HepG2 (cell line): ENCODE results near the gene TCF23. TPM values are rescaled to one million over a fixed set of nuclear protein-coding genes. Genes with fewer than 3 reads are reported as not detected.

ENCODE experiments used
- ARNTL ChIP-seq: sonication (generic); formaldehyde crosslinking; IDR thresholded peaks from 2 replicates; pipeline ENCODE4 v1.4.0; 2020; ENCODE audit warnings: mild to moderate bottlenecking, missing genetic modification reagents
- BATF2 ChIP-seq: sonication (generic); formaldehyde crosslinking; IDR thresholded peaks from 2 replicates; pipeline ENCODE4 v1.8.0; 2022; ENCODE audit warnings: mild to moderate bottlenecking, missing genetic modification reagents, moderate library complexity
- E2F2 ChIP-seq: sonication (generic); formaldehyde crosslinking; IDR thresholded peaks from 2 replicates; pipeline ENCODE4 v1.4.0; 2020; ENCODE audit warnings: missing genetic modification reagents, borderline replicate concordance
- GFI1 ChIP-seq: sonication (generic); formaldehyde crosslinking; IDR thresholded peaks from 2 replicates; pipeline ENCODE4 v1.5.0; 2020; ENCODE audit warnings: missing genetic modification reagents, mild to moderate bottlenecking, borderline replicate concordance
- KDM5B ChIP-seq: sonication (generic); formaldehyde crosslinking; IDR thresholded peaks from 2 replicates; pipeline ENCODE4 v1.4.0; 2020; ENCODE audit warnings: missing genetic modification reagents, mild to moderate bottlenecking, borderline replicate concordance
- POLR2A ChIP-seq, 2 experiments: IDR thresholded peaks; 2 replicates each; pipeline ENCODE4 v1.6.1; 2011; ENCODE audit warnings: low read depth in 2 of 2, low read length in 2 of 2, mild to moderate bottlenecking in 1 of 2, moderate library complexity in 1 of 2; ENCODE audit not compliant: insufficient read depth in 1 of 2
- REXO4 ChIP-seq: sonication (generic); formaldehyde crosslinking; IDR thresholded peaks from 2 replicates; pipeline ENCODE4 v1.8.0; 2022; ENCODE audit warnings: missing genetic modification reagents, mild to moderate bottlenecking, borderline replicate concordance
- SIN3B ChIP-seq: fragments of 150-350 bp; IDR thresholded peaks from 2 replicates; pipeline ENCODE4 v1.6.1; 2014; ENCODE audit warnings: low read length
- SRSF1 ChIP-seq: fragments of 200-400 bp; formaldehyde crosslinking; optimal IDR thresholded peaks from 2 replicates; pipeline ENCODE3; 2017; ENCODE audit warnings: mild to moderate bottlenecking, low read depth, low read length, moderate library complexity
- SRY ChIP-seq: sonication (generic); formaldehyde crosslinking; IDR thresholded peaks from 2 replicates; pipeline ENCODE4 v1.8.0; 2022; ENCODE audit warnings: mild to moderate bottlenecking, missing genetic modification reagents
- ZBTB42 ChIP-seq: sonication (generic); formaldehyde crosslinking; IDR thresholded peaks from 2 replicates; pipeline ENCODE4 v1.5.0; 2020; ENCODE audit warnings: mild to moderate bottlenecking, missing genetic modification reagents
- ZBTB43 ChIP-seq: sonication (generic); formaldehyde crosslinking; conservative IDR thresholded peaks from 2 replicates; pipeline ENCODE4 v1.4.0; 2020; ENCODE audit warnings: missing genetic modification reagents
- ZNF18 ChIP-seq: sonication (generic); formaldehyde crosslinking; IDR thresholded peaks from 2 replicates; pipeline ENCODE4 v1.8.0; 2022; ENCODE audit warnings: mild to moderate bottlenecking, missing genetic modification reagents; ENCODE audit not compliant: insufficient replicate concordance
- ZNF234 ChIP-seq: sonication (generic); formaldehyde crosslinking; conservative IDR thresholded peaks from 2 replicates; pipeline ENCODE4 v1.5.1; 2020; ENCODE audit warnings: mild to moderate bottlenecking, missing genetic modification reagents
- ZNF331 ChIP-seq: sonication (generic); formaldehyde crosslinking; IDR thresholded peaks from 2 replicates; pipeline ENCODE4 v1.4.0; 2020; ENCODE audit warnings: missing genetic modification reagents
- ZNF441 ChIP-seq: sonication (generic); formaldehyde crosslinking; IDR thresholded peaks from 2 replicates; pipeline ENCODE4 v1.7.0; 2021; ENCODE audit warnings: missing genetic modification reagents, borderline replicate concordance
- ZNF496 ChIP-seq: sonication (generic); formaldehyde crosslinking; IDR thresholded peaks from 2 replicates; pipeline ENCODE4 v1.8.1; 2023; ENCODE audit warnings: mild to moderate bottlenecking, moderate library complexity, missing genetic modification reagents; ENCODE audit not compliant: insufficient replicate concordance
- ZNF639 ChIP-seq: conservative IDR thresholded peaks from 2 replicates; pipeline ENCODE4 v1.6.1; 2018; ENCODE audit warnings: missing genetic modification reagents
- ZNF678 ChIP-seq: sonication (generic); formaldehyde crosslinking; IDR thresholded peaks from 2 replicates; pipeline ENCODE4 v1.4.0; 2020; ENCODE audit warnings: mild to moderate bottlenecking, missing genetic modification reagents
- ZNF747 ChIP-seq: sonication (generic); formaldehyde crosslinking; IDR thresholded peaks from 2 replicates; pipeline ENCODE4 v1.8.1; 2023; ENCODE audit warnings: missing genetic modification reagents, mild to moderate bottlenecking, borderline replicate concordance
- ZNF766 ChIP-seq: sonication (generic); formaldehyde crosslinking; IDR thresholded peaks from 2 replicates; pipeline ENCODE4 v1.5.0; 2020; ENCODE audit warnings: missing genetic modification reagents, borderline replicate concordance
- ZNF776 ChIP-seq: sonication (generic); formaldehyde crosslinking; IDR thresholded peaks from 2 replicates; pipeline ENCODE4 v1.4.0; 2020; ENCODE audit warnings: mild to moderate bottlenecking, missing genetic modification reagents
- ZNF879 ChIP-seq: sonication (generic); formaldehyde crosslinking; IDR thresholded peaks from 2 replicates; pipeline ENCODE4 v1.8.1; 2023; ENCODE audit warnings: missing genetic modification reagents
- polyA plus RNA-seq, 8 experiments: library from polyadenylated mRNA; depleted of rRNA in 3 of 8; stranded (reverse) in 7 of 8; unstranded in 1 of 8; fragments of >200 nt; fragmentation: Illumina TruSeq in 4 of 8; extraction: Trizol in 4 of 8; gene quantifications; 2 replicates each; pipeline versions ENCODE4 v1.2.1 to v1.2.3, GENCODE V29; 2011 to 2016; ENCODE audit warnings: low read depth in 4 of 8, missing spikeins in 1 of 8, mixed read lengths in 1 of 8; ENCODE audit not compliant: insufficient read depth in 1 of 8
- total RNA-seq, 5 experiments: library from RNA; depleted of rRNA; stranded (reverse); fragments of >200 nt; fragmentation: Illumina TruSeq; extraction: Trizol; gene quantifications; 2 replicates each; pipeline ENCODE4 v1.2.3, GENCODE V29; 2016; ENCODE audit warnings: low read depth in 1 of 5

Gene TCF23
- total and polyA plus RNA-seq, 2 of the 13 experiments (the other 11 are each of a cell fraction or from before 2014, with no cell fraction given), result 0.02 to 1.4 TPM

GRCh38 chr2:27133905-27134780 lies 14.7 kb upstream of the TCF23 start, which contains the start of gene PREB (continued):
- TF ChIP-seq KDM5B (CRISPR knock-in tag), result peak; percentile 97
- TF ChIP-seq ZNF776, result peak; percentile 81; the same call in 1 of the 2 replicates
- 0 out of 2 replicates have a peak, but pooled peaks have one; percentile 6 for TF ChIP-seq ZNF234 (CRISPR knock-in tag)
- 0 out of 2 replicates have a peak, but pooled peaks have one; percentile 26 for TF ChIP-seq SIN3B
- TF ChIP-seq ZNF747 (CRISPR knock-in tag), result no peak
- TF ChIP-seq ZBTB43 (CRISPR knock-in tag), result 0 out of 2 replicates have a peak, but pooled peaks have one; percentile 31
- TF ChIP-seq ARNTL (CRISPR knock-in tag), result 0 out of 2 replicates have a peak, but pooled peaks have one; percentile 15
- peak; percentile 76 for TF ChIP-seq GFI1 (CRISPR knock-in tag)
- no peak for TF ChIP-seq ZNF639 (CRISPR knock-in tag)
- TF ChIP-seq SRY, result peak; percentile 78
- TF ChIP-seq E2F2, result peak; percentile 22; the same call in 1 of the 2 replicates
- TF ChIP-seq ZNF766, result 0 out of 2 replicates have a peak, but pooled peaks have one; percentile 45
- no peak for TF ChIP-seq REXO4 (CRISPR knock-in tag)
- TF ChIP-seq ZNF879 (CRISPR knock-in tag), result peak; percentile 77; the same call in 1 of the 2 replicates
- TF ChIP-seq ZNF441 (CRISPR knock-in tag), result peak; percentile 44; the same call in 1 of the 2 replicates
- peak; percentile 92; the same call in 1 of the 2 replicates for TF ChIP-seq ZBTB42 (CRISPR knock-in tag)
- no peak for TF ChIP-seq ZNF496 (CRISPR knock-in tag)
- no peak for TF ChIP-seq ZNF678
- peak; percentile 33 for TF ChIP-seq ZNF18
- peak; percentile 85 to 97 for TF ChIP-seq POLR2A (IDR thresholded peaks at IDR 0.05; ENCODE audit: insufficient read depth in 1 of 2, low read depth in 2 of 2, low read length in 2 of 2)
- peak; percentile 35; the same call in 1 of the 2 replicates for TF ChIP-seq ZNF331 (CRISPR knock-in tag)
- TF ChIP-seq SRSF1, result peak; percentile 53
- no peak for TF ChIP-seq BATF2
